ENCODE results near the gene WDR19. TPM values are rescaled to one million over a fixed set of nuclear protein-coding genes. Genes with fewer than 3 reads are reported as not detected.

Gene WDR19
- total RNA-seq, 1 experiment from 2014 or later: 14.9 TPM

- Mint-ChIP-seq H3K4me1 (ENCODE audit: low read depth, unreplicated experiment) (no peaks in the 10 kb centered on the region), H3K36me3 (ENCODE audit: insufficient read depth, unreplicated experiment) (peaks cover 13% of the 10 kb centered on the region), H3K27me3 (ENCODE audit: unreplicated experiment) (no peaks in the 10 kb centered on the region), H3K9me3 (ENCODE audit: low read depth, unreplicated experiment) (no peaks in the 10 kb centered on the region), H3K27ac (ENCODE audit: unreplicated experiment) (no peak overlapping the region), H3K4me3 (ENCODE audit: low read depth, unreplicated experiment) (no peak overlapping the region)
- no TSS peak for BruUV-seq (replicated peaks)
- CTCF ChIA-PET: interaction anchor here (0.6 kb wide), 1 partner anchor 150 kb away, joined by 3 read pairs; no protein-coding TSS in a partner anchor
- intact Hi-C loops (cut with micrococcal nuclease; ENCODE audit: unreplicated experiment): no loop called here
- TF ChIP-seq CTCF (IDR thresholded peaks at IDR 0.05; ENCODE audit: unreplicated experiment): no peak
- no peak for DNase-seq
Measured at GRCh38 chr4:39285111-39285795, 102.9 kb downstream of the WDR19 start.

GRCh38 chr4:39285853-39286252 lies 103.5 kb downstream of the WDR19 start:
- Mint-ChIP-seq H3K4me1 (ENCODE audit: low read depth, unreplicated experiment) (no peaks in the 10 kb centered on the region), H3K9me3 (ENCODE audit: low read depth, unreplicated experiment) (no peaks in the 10 kb centered on the region), H3K36me3 (ENCODE audit: insufficient read depth, unreplicated experiment) (peaks cover 13% of the 10 kb centered on the region), H3K27ac (ENCODE audit: unreplicated experiment) (no peak overlapping the region), H3K4me3 (ENCODE audit: low read depth, unreplicated experiment) (no peak overlapping the region), H3K27me3 (ENCODE audit: unreplicated experiment) (no peaks in the 10 kb centered on the region)
- intact Hi-C loops (cut with micrococcal nuclease; ENCODE audit: unreplicated experiment): no loop called here
- CTCF ChIA-PET: no interaction called here
- BruUV-seq (replicated peaks): no TSS peak
- DNase-seq: no peak
- TF ChIP-seq CTCF (IDR thresholded peaks at IDR 0.05; ENCODE audit: unreplicated experiment): no peak

- no peak for TF ChIP-seq CTCF (IDR thresholded peaks at IDR 0.05; ENCODE audit: unreplicated experiment)
- intact Hi-C loops (cut with micrococcal nuclease; ENCODE audit: unreplicated experiment): no loop called here
- no peak for DNase-seq
- H3K4me1 Mint-ChIP-seq (ENCODE audit: low read depth, unreplicated experiment): no peaks in the 10 kb centered on the region
- no peak overlapping the region for H3K27ac Mint-ChIP-seq (ENCODE audit: unreplicated experiment)
- no peak overlapping the region for H3K4me3 Mint-ChIP-seq (ENCODE audit: low read depth, unreplicated experiment)
- CTCF ChIA-PET: no interaction called here
- H3K9me3 Mint-ChIP-seq (ENCODE audit: low read depth, unreplicated experiment): no peaks in the 10 kb centered on the region
- BruUV-seq (replicated peaks): no TSS peak
- H3K27me3 Mint-ChIP-seq (ENCODE audit: unreplicated experiment): no peaks in the 10 kb centered on the region
- H3K36me3 Mint-ChIP-seq (ENCODE audit: insufficient read depth, unreplicated experiment): peaks cover 13% of the 10 kb centered on the region
Measured at GRCh38 chr4:39286263-39286662, 103.9 kb downstream of the WDR19 start.

- no peaks in the 10 kb centered on the region for H3K9me3 Mint-ChIP-seq (ENCODE audit: low read depth, unreplicated experiment)
- H3K4me1 Mint-ChIP-seq (ENCODE audit: low read depth, unreplicated experiment): no peaks in the 10 kb centered on the region
- BruUV-seq (replicated peaks): no TSS peak
- H3K4me3 Mint-ChIP-seq (ENCODE audit: low read depth, unreplicated experiment): no peak overlapping the region
- no peaks in the 10 kb centered on the region for H3K27me3 Mint-ChIP-seq (ENCODE audit: unreplicated experiment)
- DNase-seq: no peak
- H3K36me3 Mint-ChIP-seq (ENCODE audit: insufficient read depth, unreplicated experiment): peaks cover 13% of the 10 kb centered on the region
- no peak overlapping the region for H3K27ac Mint-ChIP-seq (ENCODE audit: unreplicated experiment)
- no peak for TF ChIP-seq CTCF (IDR thresholded peaks at IDR 0.05; ENCODE audit: unreplicated experiment)
- intact Hi-C loops (cut with micrococcal nuclease; ENCODE audit: unreplicated experiment): no loop called here
- CTCF ChIA-PET: no interaction called here
Measured at GRCh38 chr4:39287223-39287622, 104.9 kb downstream of the WDR19 start.
